Keratinocyte (primary cell): ENCODE data around the gene ALDH3A2.

Experiments
- CTCF ChIP-seq, 3 experiments: IDR thresholded peaks in 1 of 3; conservative IDR thresholded peaks in 1 of 3; optimal IDR thresholded peaks in 1 of 3; 2 replicates in 2 of 3; 3 replicates in 1 of 3; pipeline versions ENCODE3 to v1.5.1; 2011; ENCODE audit warnings: low read length in 3 of 3, mild to moderate bottlenecking in 3 of 3, moderate library complexity in 2 of 3, control low read depth in 1 of 3, inconsistent platforms in 1 of 3; ENCODE audit not compliant: insufficient read depth in 2 of 3; ENCODE audit errors: extremely low read depth in 1 of 3
- EZH2 ChIP-seq: IDR thresholded peaks from one replicate; pipeline ENCODE4 v1.6.1; 2012; ENCODE audit warnings: inconsistent platforms, mild to moderate bottlenecking, low read length, moderate library complexity

GRCh38 chr17:19644493-19645210 is 3.9 kb upstream of the ALDH3A2 start:
- no peak for TF ChIP-seq CTCF (optimal IDR thresholded peaks at IDR 0.05 in 1 of 3, IDR thresholded peaks at IDR 0.05 in 1 of 3, conservative IDR thresholded peaks at IDR 0.05 in 1 of 3; ENCODE audit: extremely low read depth in 1 of 3, insufficient read depth in 2 of 3, low read length in 3 of 3)
- no peak for TF ChIP-seq EZH2
